ENCODE data around the gene HAL. TPM values are rescaled to one million over a fixed set of nuclear protein-coding genes. Genes with fewer than 3 reads are reported as not detected.
A peak's percentile ranks its signal among the peaks of the same experiment; 100 is the strongest.

Gene HAL
- total and polyA plus RNA-seq, 2 of the 13 experiments (the other 11 are each of a cell fraction or from before 2014, with no cell fraction given) = 0.89 to 37.8 TPM

GRCh38 chr12:96035283-96036236 lies 39.4 kb upstream of the HAL start, which contains the start of gene LTA4H (continued):
- TF ChIP-seq NRL (CRISPR knock-in tag; IDR thresholded peaks at IDR 0.05; ENCODE audit: borderline replicate concordance) (no peak), ZNF430 (CRISPR knock-in tag; IDR thresholded peaks at IDR 0.05) (peak; percentile 71), MTA1 (CRISPR knock-in tag; IDR thresholded peaks at IDR 0.05; ENCODE audit: borderline replicate concordance) (peak; percentile 54; the same call in 1 of the 2 replicates), TAF1 (CRISPR knock-in tag; IDR thresholded peaks at IDR 0.05) (peak; percentile 85), NKX3-1 (CRISPR knock-in tag; IDR thresholded peaks at IDR 0.05) (no peak), HNRNPH1 (optimal IDR thresholded peaks at IDR 0.05; ENCODE audit: low read depth, low read length) (no peak), ZNF562 (CRISPR knock-in tag; IDR thresholded peaks at IDR 0.05; ENCODE audit: borderline replicate concordance) (no peak), ZMAT5 (CRISPR knock-in tag; IDR thresholded peaks at IDR 0.05; ENCODE audit: borderline replicate concordance, low read depth) (no peak), MZF1 (CRISPR knock-in tag; IDR thresholded peaks at IDR 0.05; ENCODE audit: borderline replicate concordance) (peak; percentile 37; the same call in 1 of the 2 replicates), ZFP36L2 (CRISPR knock-in tag; IDR thresholded peaks at IDR 0.05) (no peak), DZIP1 (CRISPR knock-in tag; IDR thresholded peaks at IDR 0.05) (no peak), ZNF432 (CRISPR knock-in tag; IDR thresholded peaks at IDR 0.05; ENCODE audit: borderline replicate concordance) (no peak), ZNF646 (CRISPR knock-in tag; IDR thresholded peaks at IDR 0.05) (no peak), PBX2 (CRISPR knock-in tag; IDR thresholded peaks at IDR 0.05) (no peak), ZNF670 (CRISPR knock-in tag; IDR thresholded peaks at IDR 0.05; ENCODE audit: borderline replicate concordance) (peak; percentile 40; the same call in 1 of the 2 replicates), TBX2 (CRISPR knock-in tag; IDR thresholded peaks at IDR 0.05; ENCODE audit: borderline replicate concordance) (peak; percentile 19)
